GM12801 (cell line): ENCODE measurements around the gene TTLL5.

ENCODE experiments used
- TF ChIP-seq, protein P1 (sequence below): IDR thresholded peaks from one replicate; pipeline ENCODE4 v1.5.1; 2011; ENCODE audit warnings: control low read depth; ENCODE audit not compliant: insufficient read length; ENCODE audit errors: extremely low read depth

The TTLL5 gene

GRCh38 chr14:75640876-75641275, 20.2 kb upstream of the TTLL5 start:
- TF ChIP-seq, protein P1, sequence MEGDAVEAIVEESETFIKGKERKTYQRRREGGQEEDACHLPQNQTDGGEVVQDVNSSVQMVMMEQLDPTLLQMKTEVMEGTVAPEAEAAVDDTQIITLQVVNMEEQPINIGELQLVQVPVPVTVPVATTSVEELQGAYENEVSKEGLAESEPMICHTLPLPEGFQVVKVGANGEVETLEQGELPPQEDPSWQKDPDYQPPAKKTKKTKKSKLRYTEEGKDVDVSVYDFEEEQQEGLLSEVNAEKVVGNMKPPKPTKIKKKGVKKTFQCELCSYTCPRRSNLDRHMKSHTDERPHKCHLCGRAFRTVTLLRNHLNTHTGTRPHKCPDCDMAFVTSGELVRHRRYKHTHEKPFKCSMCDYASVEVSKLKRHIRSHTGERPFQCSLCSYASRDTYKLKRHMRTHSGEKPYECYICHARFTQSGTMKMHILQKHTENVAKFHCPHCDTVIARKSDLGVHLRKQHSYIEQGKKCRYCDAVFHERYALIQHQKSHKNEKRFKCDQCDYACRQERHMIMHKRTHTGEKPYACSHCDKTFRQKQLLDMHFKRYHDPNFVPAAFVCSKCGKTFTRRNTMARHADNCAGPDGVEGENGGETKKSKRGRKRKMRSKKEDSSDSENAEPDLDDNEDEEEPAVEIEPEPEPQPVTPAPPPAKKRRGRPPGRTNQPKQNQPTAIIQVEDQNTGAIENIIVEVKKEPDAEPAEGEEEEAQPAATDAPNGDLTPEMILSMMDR: no peak

DNA sequence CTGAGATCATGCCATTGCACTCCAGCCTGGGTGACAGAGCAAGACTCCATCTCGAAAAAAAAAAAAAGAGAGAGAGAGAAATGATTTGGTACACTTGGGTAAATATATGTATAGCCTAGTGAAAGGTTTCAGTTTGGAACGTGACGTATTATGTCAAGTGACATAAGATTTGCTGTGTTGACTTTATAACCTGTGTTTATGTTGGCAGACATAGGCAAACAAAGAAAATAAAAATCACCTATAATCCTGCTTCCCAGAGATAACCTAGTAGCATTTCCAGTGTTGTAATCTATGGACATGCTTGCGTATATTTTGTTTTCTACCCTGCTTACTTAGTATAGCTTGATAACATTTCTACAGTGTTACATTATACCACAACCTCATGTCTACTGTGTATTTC, 17.1 kb upstream of the TTLL5 start:
- TF ChIP-seq, protein P1: no peak

GRCh38 chr14:75645056-75645455, 16.0 kb upstream of the TTLL5 start:
- TF ChIP-seq, protein P1: no peak

GRCh38 chr14:75646762-75647161, 14.3 kb upstream of the TTLL5 start:
- TF ChIP-seq, protein P1: no peak

- TF ChIP-seq, protein P1: no peak
These were observed 13.4 kb upstream of the TTLL5 start for GRCh38 chr14:75647640-75648039.

DNA sequence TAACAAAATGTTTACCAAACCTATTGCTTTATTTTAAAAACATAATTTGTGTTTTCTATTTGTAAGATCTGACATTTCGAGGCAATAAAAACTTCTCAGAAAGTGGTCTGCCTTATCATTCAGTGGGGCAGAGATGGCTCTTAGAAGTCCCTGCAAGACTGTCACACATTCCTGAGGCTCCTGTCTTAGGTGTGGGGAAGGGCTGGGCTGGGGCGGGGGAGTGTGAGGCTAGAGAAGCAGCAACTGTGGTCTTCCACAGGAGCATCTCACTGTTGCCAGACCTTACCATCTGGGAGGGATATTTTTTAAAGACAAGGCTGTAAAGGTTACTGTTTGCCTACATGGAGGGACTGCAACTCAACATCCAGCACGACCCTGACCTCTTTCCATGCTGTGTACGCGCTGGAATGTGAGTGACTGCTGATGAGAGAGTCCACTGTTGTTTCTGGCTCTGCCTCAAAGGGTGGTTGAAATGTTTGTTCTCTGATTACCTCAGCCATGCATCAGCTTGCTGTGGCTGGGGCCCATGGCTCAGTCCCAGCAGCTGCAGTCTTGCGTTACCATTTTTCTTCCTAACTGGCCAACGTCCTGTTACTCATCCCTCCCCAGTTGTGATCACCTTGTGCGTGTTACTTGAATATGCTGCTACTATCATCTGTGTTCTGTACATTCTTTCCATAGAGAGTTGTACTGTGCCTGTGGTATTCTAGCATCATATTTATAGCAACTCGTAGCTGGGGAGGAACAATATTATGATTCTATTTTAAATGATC, 12.8 kb upstream of the TTLL5 start:
- TF ChIP-seq, protein P1: no peak

DNA sequence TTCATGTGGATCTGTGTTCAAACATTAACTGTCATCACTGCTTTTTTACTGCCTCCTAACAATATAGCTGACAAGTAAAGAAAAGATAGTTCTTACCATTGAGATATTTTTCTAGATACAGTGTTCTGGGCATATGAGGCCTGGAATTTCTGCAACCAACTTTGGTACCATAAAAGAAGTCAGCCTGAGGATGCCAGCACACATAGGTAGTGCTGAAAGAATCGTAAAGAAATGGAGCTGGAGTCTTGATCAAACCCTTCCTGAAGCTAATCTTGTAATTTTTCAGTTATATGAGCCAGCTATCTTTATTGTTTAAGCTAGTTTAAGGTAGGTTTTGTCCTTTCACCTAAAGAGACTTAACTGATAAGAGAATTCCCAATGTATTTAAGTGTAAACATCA, 11.7 kb upstream of the TTLL5 start:
- TF ChIP-seq, protein P1: no peak
